Right cardiac atrium (tissue), 5 donors: ENCODE measurements around the gene WDR86. TPM values are rescaled to one million over a fixed set of nuclear protein-coding genes. Genes with fewer than 3 reads are reported as not detected.

ENCODE experiments used
- ATAC-seq, 2 donors: fragments of 200-7000 bp; cut with Tn5 transposase; one replicate each; pipeline versions ENCODE4 v1.8.0 to v1.9.1; 2020; ENCODE audit warnings: moderate library complexity in 2 of 2, mild to moderate bottlenecking in 1 of 2
- DNase-seq, 3 donors: peaks; one replicate each; pipeline ENCODE4 v3.0.0-alpha.2; 2020
- H3K27ac ChIP-seq: one replicate; pipeline ENCODE4 v1.5.1; 2013; ENCODE audit warnings: mild to moderate bottlenecking, low read length, control low read depth, moderate library complexity
- H3K27me3 ChIP-seq: one replicate; pipeline ENCODE4 v1.6.1; 2013; ENCODE audit not compliant: control insufficient read depth, insufficient read depth
- H3K4me1 ChIP-seq: one replicate; pipeline ENCODE4 v1.6.1; 2013; ENCODE audit warnings: low read length; ENCODE audit not compliant: control insufficient read depth, insufficient read depth
- H3K4me3 ChIP-seq: one replicate; pipeline ENCODE4 v1.5.1; 2013; ENCODE audit warnings: low read length, control low read depth
- H3K9me3 ChIP-seq: one replicate; pipeline ENCODE4 v1.6.1; 2013; ENCODE audit warnings: low read length; ENCODE audit not compliant: control insufficient read depth
- WGBS: extraction: QIAGEN DNeasy Blood & Tissue Kit; methylation state at CpG from one replicate; pipeline ENCODE4 v1.1.7; 2013; 5-methylcytosine and 5-hydroxymethylcytosine counted together
- intact Hi-C, 4 donors: fragments of 100-400 bp; cut with DNase I; formaldehyde crosslinking; loops; one replicate each; pipeline versions ENCODE4 v1.11.0 to v1.14.0; 2022 to 2023
- polyA plus RNA-seq: library from polyadenylated mRNA; stranded (reverse); fragments of 200-250 nt; gene quantifications from one replicate; pipeline ENCODE4 v1.2.3, GENCODE V29; 2013
- total RNA-seq, 4 donors: library from RNA; stranded (reverse); fragmentation: NEBNext Ultra II Directional; extraction: Animal tissue kit (Norgen Biotek cat#: 25700); gene quantifications; one replicate each; pipeline ENCODE4 v1.2.1, GENCODE V29; 2021
- donor health status: healthy with polysubstance abuse.
- donor health status: DM: no; HTN: yes; CAD: no.
- donor health status: DM: no; HTN: no; CAD: no.
- donor health status: DM: no; HTN: yes; CAD: no; lungs with severe emphysema.
- donor health status: DM: yes; HTN: yes; CAD: no.

The WDR86 gene
- total and polyA plus RNA-seq, 5 donors: 0.17 to 0.47 (median 0.18) TPM

- Histone ChIP-seq H3K4me1 (no peaks in the 10 kb centered on the region), H3K4me3 (no peak overlapping the region), H3K27me3 (no peaks in the 10 kb centered on the region), H3K9me3 (no peaks in the 10 kb centered on the region), H3K27ac (no peak overlapping the region)
- intact Hi-C loops: loop anchor here in 3 of 4 donors (5.0 to 10.0 kb wide), 3 partner anchors 62 to 379 kb away; partner anchors contain the start of gene CRYGN (in 1 of the 3)
- DNase-seq: no peak
- ATAC-seq: no peak
- 89% methylated on average over 10 of the region's 10 CpGs for WGBS
Observed at GRCh38 chr7:151375530-151376217, 34.2 kb downstream of the WDR86 start.

GRCh38 chr7:151374726-151375125 is 35.1 kb downstream of the WDR86 start:
- no peaks in the 10 kb centered on the region for H3K27me3 ChIP-seq
- H3K9me3 ChIP-seq: no peaks in the 10 kb centered on the region
- no peak overlapping the region for H3K4me3 ChIP-seq
- DNase-seq (no peak), ATAC-seq (no peak)
- H3K4me1 ChIP-seq: no peaks in the 10 kb centered on the region
- H3K27ac ChIP-seq: no peak overlapping the region
- intact Hi-C loops: loop anchor here in 3 of 4 donors (5.0 to 10.0 kb wide), 3 partner anchors 63 to 380 kb away; partner anchors contain the start of gene CRYGN (in 1 of the 3)
- WGBS: 78% methylated on average over 15 of the region's 15 CpGs

GRCh38 chr7:151374139-151374538 is 35.7 kb downstream of the WDR86 start:
- intact Hi-C loops: loop anchor here in 3 of 4 donors (10.0 kb wide), 2 partner anchors 71 to 381 kb away; partner anchors contain the start of gene CRYGN (in 1 of the 3)
- DNase-seq: no peak
- 89% methylated on average over 15 of the region's 15 CpGs for WGBS

GRCh38 chr7:151373599-151373998 is 36.2 kb downstream of the WDR86 start:
- ATAC-seq (no peak), DNase-seq (no peak)
- 78% methylated on average over 13 of the region's 13 CpGs for WGBS
- no peaks in the 10 kb centered on the region for H3K4me1 ChIP-seq
- intact Hi-C loops: loop anchor here in 3 of 4 donors (10.0 kb wide), 2 partner anchors 71 to 381 kb away; partner anchors contain the start of gene CRYGN (in 1 of the 3)
- no peak overlapping the region for H3K4me3 ChIP-seq
- no peaks in the 10 kb centered on the region for H3K9me3 ChIP-seq
- H3K27me3 ChIP-seq: no peaks in the 10 kb centered on the region
- no peak overlapping the region for H3K27ac ChIP-seq

More at GRCh38 chr7:151374139-151374538, 35.7 kb downstream of the WDR86 start:
- H3K4me1 ChIP-seq: no peaks in the 10 kb centered on the region
- peak in 1 of 2 donors; percentile 19 for ATAC-seq
- no peaks in the 10 kb centered on the region for H3K27me3 ChIP-seq
- no peaks in the 10 kb centered on the region for H3K9me3 ChIP-seq
- H3K27ac ChIP-seq: no peak overlapping the region
- H3K4me3 ChIP-seq: no peak overlapping the region

- H3K27me3 ChIP-seq: no peaks in the 10 kb centered on the region
- 95% methylated on average over 10 of the region's 10 CpGs for WGBS
- no peak overlapping the region for H3K4me3 ChIP-seq
- no peaks in the 10 kb centered on the region for H3K9me3 ChIP-seq
- no peak overlapping the region for H3K27ac ChIP-seq
- H3K4me1 ChIP-seq: peaks cover 2% of the 10 kb centered on the region
- no peak for DNase-seq
- no peak for ATAC-seq
- intact Hi-C loops: loop anchor here in 3 of 4 donors (10.0 kb wide), 2 partner anchors 72 to 382 kb away; partner anchors contain the start of gene CRYGN (in 1 of the 3)
Observed at GRCh38 chr7:151372612-151373265, 37.1 kb downstream of the WDR86 start.

- Histone ChIP-seq H3K27ac (no peak overlapping the region), H3K4me1 (peaks cover 2% of the 10 kb centered on the region), H3K4me3 (no peak overlapping the region), H3K27me3 (no peaks in the 10 kb centered on the region), H3K9me3 (no peaks in the 10 kb centered on the region)
- ATAC-seq: no peak
- intact Hi-C loops: loop anchor here in 3 of 4 donors (10.0 kb wide), 2 partner anchors 74 to 384 kb away; partner anchors contain the start of gene CRYGN (in 1 of the 3)
- 91% methylated on average over 2 of the region's 2 CpGs for WGBS
- DNase-seq: no peak
Observed at GRCh38 chr7:151371266-151371665, 38.6 kb downstream of the WDR86 start.

GRCh38 chr7:151368136-151368571 is 41.7 kb downstream of the WDR86 start:
- Histone ChIP-seq H3K9me3 (no peaks in the 10 kb centered on the region), H3K4me3 (no peak overlapping the region), H3K4me1 (peaks cover 2% of the 10 kb centered on the region), H3K27ac (no peak overlapping the region), H3K27me3 (no peaks in the 10 kb centered on the region)
- DNase-seq: peak; percentile 82 to 92 (median 89)
- ATAC-seq: peak; percentile 94 to 95
- intact Hi-C loops: loop anchor here (2.0 to 10.0 kb wide), 5 partner anchors 79 to 389 kb away; no protein-coding TSS in a partner anchor
- 13% methylated on average over 11 of the region's 11 CpGs for WGBS

- Histone ChIP-seq H3K9me3 (no peaks in the 10 kb centered on the region), H3K27me3 (no peaks in the 10 kb centered on the region), H3K4me3 (no peak overlapping the region), H3K27ac (no peak overlapping the region), H3K4me1 (peaks cover 2% of the 10 kb centered on the region)
- DNase-seq (no peak), ATAC-seq (no peak)
- intact Hi-C loops: loop anchor here in 3 of 4 donors (5.0 to 10.0 kb wide), 3 partner anchors 80 to 390 kb away; no protein-coding TSS in a partner anchor
- 76% methylated on average over 4 of the region's 4 CpGs for WGBS
Observed at GRCh38 chr7:151367284-151367683, 42.6 kb downstream of the WDR86 start.

- DNase-seq (no peak), ATAC-seq (peak; percentile 77 to 82)
- intact Hi-C loops: loop anchor here in 3 of 4 donors (5.0 to 10.0 kb wide), 3 partner anchors 80 to 390 kb away; no protein-coding TSS in a partner anchor
- 48% methylated on average over 5 of the region's 5 CpGs for WGBS
- Histone ChIP-seq H3K4me3 (no peak overlapping the region), H3K9me3 (no peaks in the 10 kb centered on the region), H3K27me3 (no peaks in the 10 kb centered on the region), H3K27ac (no peak overlapping the region), H3K4me1 (peaks cover 2% of the 10 kb centered on the region)
Observed at GRCh38 chr7:151366880-151367222, 43.0 kb downstream of the WDR86 start.

- intact Hi-C loops: loop anchor here in 3 of 4 donors (5.0 to 10.0 kb wide), 3 partner anchors 81 to 391 kb away; no protein-coding TSS in a partner anchor
- ATAC-seq (no peak), DNase-seq (no peak)
- Histone ChIP-seq H3K9me3 (no peaks in the 10 kb centered on the region), H3K27ac (peak overlapping the region; percentile 37), H3K4me1 (peaks cover 2% of the 10 kb centered on the region), H3K27me3 (no peaks in the 10 kb centered on the region), H3K4me3 (no peak overlapping the region)
- 62% methylated on average over 9 of the region's 9 CpGs for WGBS
Observed at GRCh38 chr7:151366166-151366879, 43.5 kb downstream of the WDR86 start.
